GM12864 (cell line): Measurements from ENCODE around the gene ZNF280C.
"Not testable (repeated sequence)": the region's sequence is repeated elsewhere in the genome, so short reads cannot be mapped to it uniquely, and the experiment has no call there.

ENCODE experiments used
- DNase-seq: peaks from one replicate; pipeline ENCODE4 v3.0.0-alpha.2; 2011; ENCODE audit warnings: low read depth
- H3K4me3 ChIP-seq: 2 replicates; pipeline ENCODE4 v1.5.1; 2011; ENCODE audit warnings: mild to moderate bottlenecking, low read depth, low read length, control low read depth
- TF ChIP-seq, protein P1 (sequence below): IDR thresholded peaks from 2 replicates; pipeline ENCODE4 v1.5.1; 2011; ENCODE audit warnings: low read depth, mild to moderate bottlenecking, moderate library complexity, low read length, control low read depth, inconsistent platforms; ENCODE audit errors: missing control alignments

The ZNF280C gene

GRCh38 chrX:130282151-130282550 lies 13.5 kb upstream of the ZNF280C start:
- DNase-seq = no peak
- no peak overlapping the region for H3K4me3 ChIP-seq
- TF ChIP-seq, protein P1, sequence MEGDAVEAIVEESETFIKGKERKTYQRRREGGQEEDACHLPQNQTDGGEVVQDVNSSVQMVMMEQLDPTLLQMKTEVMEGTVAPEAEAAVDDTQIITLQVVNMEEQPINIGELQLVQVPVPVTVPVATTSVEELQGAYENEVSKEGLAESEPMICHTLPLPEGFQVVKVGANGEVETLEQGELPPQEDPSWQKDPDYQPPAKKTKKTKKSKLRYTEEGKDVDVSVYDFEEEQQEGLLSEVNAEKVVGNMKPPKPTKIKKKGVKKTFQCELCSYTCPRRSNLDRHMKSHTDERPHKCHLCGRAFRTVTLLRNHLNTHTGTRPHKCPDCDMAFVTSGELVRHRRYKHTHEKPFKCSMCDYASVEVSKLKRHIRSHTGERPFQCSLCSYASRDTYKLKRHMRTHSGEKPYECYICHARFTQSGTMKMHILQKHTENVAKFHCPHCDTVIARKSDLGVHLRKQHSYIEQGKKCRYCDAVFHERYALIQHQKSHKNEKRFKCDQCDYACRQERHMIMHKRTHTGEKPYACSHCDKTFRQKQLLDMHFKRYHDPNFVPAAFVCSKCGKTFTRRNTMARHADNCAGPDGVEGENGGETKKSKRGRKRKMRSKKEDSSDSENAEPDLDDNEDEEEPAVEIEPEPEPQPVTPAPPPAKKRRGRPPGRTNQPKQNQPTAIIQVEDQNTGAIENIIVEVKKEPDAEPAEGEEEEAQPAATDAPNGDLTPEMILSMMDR = no peak

GRCh38 chrX:130280901-130281300 lies 12.2 kb upstream of the ZNF280C start:
- no peak for DNase-seq
- TF ChIP-seq, protein P1 = no peak
- H3K4me3 ChIP-seq = no peak overlapping the region

GRCh38 chrX:130272253-130272652 lies 3.6 kb upstream of the ZNF280C start:
- not testable (repeated sequence) for DNase-seq, H3K4me3 ChIP-seq

GRCh38 chrX:130269391-130269790 lies 692 bp upstream of the ZNF280C start:
- DNase-seq, H3K4me3 ChIP-seq: not testable (repeated sequence)

GRCh38 chrX:130267956-130268448 lies 697 bp downstream of the ZNF280C start:
- TF ChIP-seq, protein P1 = no peak
- H3K4me3 ChIP-seq = peak overlapping the region; percentile 81
- DNase-seq = no peak

DNA sequence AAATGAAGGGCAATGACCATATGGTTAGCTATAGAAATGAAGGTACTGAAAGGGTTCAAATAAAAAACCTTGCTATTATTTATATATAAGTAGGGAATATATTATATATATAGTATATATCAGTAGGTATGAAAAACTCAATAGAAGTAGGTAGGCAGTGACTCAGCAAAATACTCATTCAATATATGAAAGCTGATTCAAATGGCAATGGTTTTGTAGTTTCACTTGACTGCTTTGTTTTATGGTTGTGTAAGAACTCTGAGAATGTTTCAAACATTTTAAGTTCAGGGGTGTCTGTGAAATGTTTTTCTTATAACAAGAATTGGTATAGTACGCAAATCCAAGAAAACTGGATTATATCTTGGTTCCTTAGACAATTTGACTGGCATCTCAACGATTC lies 4.1 kb downstream of the ZNF280C start:
- H3K4me3 ChIP-seq = no peak overlapping the region
- no peak for DNase-seq
- TF ChIP-seq, protein P1 = no peak

DNA sequence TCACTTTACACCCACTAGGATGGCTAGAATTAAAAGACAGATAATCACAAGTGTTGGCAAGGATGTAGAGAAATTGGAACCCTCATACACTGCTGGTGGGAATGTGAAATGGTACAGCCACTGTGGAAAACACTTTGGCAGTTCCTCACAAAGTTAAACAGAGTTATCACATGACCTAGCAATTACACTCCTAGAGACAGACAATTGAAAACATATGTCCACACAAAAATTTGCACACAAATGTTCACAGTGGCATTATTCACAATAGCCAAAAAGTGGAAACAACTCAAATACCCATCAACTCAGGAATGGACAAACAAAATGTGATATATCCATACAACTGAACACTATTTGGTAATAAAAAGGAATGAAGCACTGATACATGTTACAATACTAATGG lies 5.7 kb downstream of the ZNF280C start:
- H3K4me3 ChIP-seq = no peak overlapping the region
- DNase-seq = no peak
- TF ChIP-seq, protein P1 = no peak

- no peak for DNase-seq
- TF ChIP-seq, protein P1 = no peak
- H3K4me3 ChIP-seq = no peak overlapping the region
Measured at GRCh38 chrX:130262231-130262630, 6.5 kb downstream of the ZNF280C start.
